ENCODE data around the gene NF1. TPM values are rescaled to one million over a fixed set of nuclear protein-coding genes. Genes with fewer than 3 reads are reported as not detected.
A peak's percentile ranks its signal among the peaks of the same experiment; 100 is the strongest.

NF1 gene
- total and polyA plus RNA-seq, 2 of the 13 experiments (the other 11 are each of a cell fraction or from before 2014, with no cell fraction given), result 21.5 to 26.5 TPM

- ChIA-PET POLR2A (no interaction called here), CTCF (ENCODE audit: low intra/inter-chr PET ratio, low total read pairs) (no interaction called here)
- TF ChIP-seq, protein P1, sequence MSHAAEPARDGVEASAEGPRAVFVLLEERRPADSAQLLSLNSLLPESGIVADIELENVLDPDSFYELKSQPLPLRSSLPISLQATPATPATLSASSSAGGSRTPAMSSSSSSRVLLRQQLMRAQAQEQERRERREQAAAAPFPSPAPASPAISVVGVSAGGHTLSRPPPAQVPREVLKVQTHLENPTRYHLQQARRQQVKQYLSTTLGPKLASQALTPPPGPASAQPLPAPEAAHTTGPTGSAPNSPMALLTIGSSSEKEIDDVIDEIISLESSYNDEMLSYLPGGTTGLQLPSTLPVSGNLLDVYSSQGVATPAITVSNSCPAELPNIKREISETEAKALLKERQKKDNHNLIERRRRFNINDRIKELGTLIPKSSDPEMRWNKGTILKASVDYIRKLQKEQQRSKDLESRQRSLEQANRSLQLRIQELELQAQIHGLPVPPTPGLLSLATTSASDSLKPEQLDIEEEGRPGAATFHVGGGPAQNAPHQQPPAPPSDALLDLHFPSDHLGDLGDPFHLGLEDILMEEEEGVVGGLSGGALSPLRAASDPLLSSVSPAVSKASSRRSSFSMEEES (CRISPR knock-in tag; IDR thresholded peaks at IDR 0.05), result no peak
- TF ChIP-seq ZNF687 (CRISPR knock-in tag; IDR thresholded peaks at IDR 0.05), result no peak
- TF ChIP-seq MAFK (conservative IDR thresholded peaks at IDR 0.05 in 1 of 2, IDR thresholded peaks at IDR 0.05 in 1 of 2; ENCODE audit: low read length in 2 of 2), result peak; percentile 66 to 71
- TF ChIP-seq ZNF549 (CRISPR knock-in tag; IDR thresholded peaks at IDR 0.05), result no peak
- TF ChIP-seq, protein P2, sequence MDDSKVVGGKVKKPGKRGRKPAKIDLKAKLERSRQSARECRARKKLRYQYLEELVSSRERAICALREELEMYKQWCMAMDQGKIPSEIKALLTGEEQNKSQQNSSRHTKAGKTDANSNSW (CRISPR knock-in tag; IDR thresholded peaks at IDR 0.05; ENCODE audit: borderline replicate concordance), result no peak
- no peak for TF ChIP-seq ZNF629 (CRISPR knock-in tag; conservative IDR thresholded peaks at IDR 0.05)
- TF ChIP-seq SATB2 (CRISPR knock-in tag; IDR thresholded peaks at IDR 0.05), result no peak
- TF ChIP-seq BCLAF1 (IDR thresholded peaks at IDR 0.05), result no peak
- TF ChIP-seq NFYC (CRISPR knock-in tag; IDR thresholded peaks at IDR 0.05), result no peak
- no peak for TF ChIP-seq SP140L (CRISPR knock-in tag; IDR thresholded peaks at IDR 0.05; ENCODE audit: borderline replicate concordance)
- TF ChIP-seq ZNF83 (CRISPR knock-in tag; IDR thresholded peaks at IDR 0.05; ENCODE audit: borderline replicate concordance), result no peak
- TF ChIP-seq SP4 (CRISPR knock-in tag; IDR thresholded peaks at IDR 0.05), result no peak
- no peak for TF ChIP-seq ZZZ3 (CRISPR knock-in tag; IDR thresholded peaks at IDR 0.05; ENCODE audit: borderline replicate concordance)
- TF ChIP-seq ZNF180 (CRISPR knock-in tag; IDR thresholded peaks at IDR 0.05; ENCODE audit: borderline replicate concordance, low read depth), result no peak
- no peak for TF ChIP-seq ELF4 (CRISPR knock-in tag; IDR thresholded peaks at IDR 0.05; ENCODE audit: borderline replicate concordance)
- peak; percentile 60; the same call in 1 of the 2 replicates for TF ChIP-seq MAFF (IDR thresholded peaks at IDR 0.05; ENCODE audit: low read depth, low read length)
- no peak for TF ChIP-seq ZNF331 (CRISPR knock-in tag; IDR thresholded peaks at IDR 0.05)
- Histone ChIP-seq H3K4me3 (replicated peaks in 1 of 3; ENCODE audit: insufficient read depth in 1 of 3, low read depth in 2 of 3, low read length in 3 of 3) (no peak overlapping the region), H3K9ac (ENCODE audit: insufficient read depth, low read depth, low read length) (no peak overlapping the region), H3K4me2 (ENCODE audit: low read depth, low read length) (no peak overlapping the region), H3K36me3 (replicated peaks in 1 of 2; ENCODE audit: control insufficient read depth in 1 of 2, insufficient read depth in 2 of 2, low read length in 2 of 2) (peaks cover 3 to 33% of the 10 kb centered on the region in 2 experiments; a peak in 4 of 5 replicates), H4K20me1 (ENCODE audit: insufficient read depth, low read length) (no peaks in the 10 kb centered on the region), H3K27ac (ENCODE audit: extremely low read length, insufficient read depth, low read length) (no peak overlapping the region), H3K9me3 (ENCODE audit: low read length) (no peaks in the 10 kb centered on the region), H2AFZ (ENCODE audit: low read length) (no peak overlapping the region), H3K4me1 (ENCODE audit: insufficient read depth, low read length) (peaks cover 32% of the 10 kb centered on the region), H3K27me3 (ENCODE audit: control insufficient read depth in 1 of 2, insufficient read depth in 2 of 2, low read length in 2 of 2) (no peaks in the 10 kb centered on the region), H3K79me2 (ENCODE audit: insufficient read depth, low read length) (no peaks in the 10 kb centered on the region)
- in situ Hi-C loops (cut with HindIII; ENCODE audit: extremely low pct_ligation_motif_present, low pct_unique_long_range_greater_than_20kb), result no loop called here
- BruUV-seq (replicated peaks), result no TSS peak
- no peak for DNase-seq (ENCODE audit: low spot score)
- no peak for FAIRE-seq
- no peak for ATAC-seq
- intact Hi-C loops (cut with micrococcal nuclease; ENCODE audit: unreplicated experiment), result loop anchor here (5.0 kb wide), 1 partner anchor 104 kb away; no protein-coding TSS in a partner anchor
These were observed 178.0 kb downstream of the NF1 start for GRCh38 chr17:31272803-31273202.
